Left ventricle myocardium superior (tissue), 1 donor: Measurements from ENCODE around the gene CDK16. TPM values are rescaled to one million over a fixed set of nuclear protein-coding genes. Genes with fewer than 3 reads are reported as not detected.

Source experiments
- ATAC-seq: fragments of 200-7000 bp; cut with Tn5 transposase; one replicate; pipeline ENCODE4 v1.9.1; 2020; ENCODE audit warnings: mild to moderate bottlenecking, moderate library complexity
- DNase-seq: peaks from one replicate; pipeline ENCODE4 v3.0.0-alpha.2; 2020
- intact Hi-C: fragments of 100-400 bp; cut with micrococcal nuclease; formaldehyde crosslinking; loops from one replicate; pipeline ENCODE4 v1.11.0; 2022
- total RNA-seq: library from RNA; stranded (reverse); fragmentation: NEBNext Ultra II Directional; extraction: Animal tissue kit (Norgen Biotek cat#: 25700); gene quantifications from one replicate; pipeline ENCODE4 v1.2.1, GENCODE V29; 2021
- donor health status: DM: no; HTN: yes; CAD: no; lungs with severe emphysema.

Gene CDK16
- total RNA-seq, 1 donor from 2014 or later, result 155 TPM

- ATAC-seq (no peak), DNase-seq (no peak)
- intact Hi-C loops, result no loop called here
These were observed 4.4 kb downstream of the CDK16 start for GRCh38 chrX:47222751-47223350.

DNA sequence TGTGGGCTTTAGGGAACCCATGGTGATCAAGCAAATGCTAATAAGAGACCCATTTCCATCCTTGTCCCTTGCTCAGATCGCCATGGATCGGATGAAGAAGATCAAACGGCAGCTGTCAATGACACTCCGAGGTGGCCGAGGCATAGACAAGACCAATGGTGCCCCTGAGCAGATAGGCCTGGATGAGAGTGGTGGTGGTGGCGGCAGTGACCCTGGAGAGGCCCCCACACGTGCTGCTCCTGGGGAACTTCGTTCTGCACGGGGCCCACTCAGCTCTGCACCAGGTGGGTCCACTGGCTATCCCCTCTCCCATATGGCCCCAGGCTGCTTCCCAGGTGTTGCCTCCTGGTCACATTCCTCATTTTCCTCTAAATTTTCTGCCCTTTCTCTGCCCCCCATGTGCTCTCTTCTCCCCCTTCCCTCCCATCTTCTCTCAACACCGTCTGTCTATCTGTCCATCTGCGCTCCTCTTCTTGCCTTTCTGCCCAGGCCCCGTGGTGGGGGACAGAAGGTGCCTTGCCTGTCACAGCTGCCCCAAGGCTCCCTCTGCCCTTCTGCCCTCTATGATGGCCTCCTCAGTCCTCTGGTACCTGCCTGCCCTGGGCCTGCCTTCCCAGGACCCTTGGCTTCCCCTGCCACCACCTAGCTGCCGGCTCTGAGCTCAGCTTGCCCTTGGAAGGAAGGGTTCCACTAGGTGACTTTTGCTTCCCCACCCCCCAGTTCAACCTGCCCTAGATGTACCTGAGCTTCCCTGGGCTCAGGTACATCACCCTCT, 5.2 kb downstream of the CDK16 start:
- ATAC-seq (no peak), DNase-seq (no peak)
- intact Hi-C loops, result no loop called here

GRCh38 chrX:47224266-47224895, 5.9 kb downstream of the CDK16 start:
- ATAC-seq (no peak), DNase-seq (no peak)
- intact Hi-C loops, result no loop called here

DNA sequence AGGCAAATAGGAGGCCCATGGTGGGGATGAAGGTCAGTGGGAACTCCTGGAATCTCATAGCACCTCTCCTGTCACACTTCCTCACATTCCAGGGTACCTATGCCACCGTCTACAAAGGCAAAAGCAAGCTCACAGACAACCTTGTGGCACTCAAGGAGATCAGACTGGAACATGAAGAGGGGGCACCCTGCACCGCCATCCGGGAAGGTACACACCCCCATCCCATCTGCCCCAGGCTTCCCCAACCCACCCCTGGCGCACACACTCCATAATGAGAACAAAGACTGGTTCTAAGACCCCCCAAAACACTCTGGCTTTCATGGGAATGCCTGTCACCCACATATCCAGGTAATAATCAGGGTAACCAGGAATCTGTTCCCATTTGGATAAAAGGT, 6.4 kb downstream of the CDK16 start:
- intact Hi-C loops, result no loop called here
- DNase-seq, result no peak
- no peak for ATAC-seq

DNA sequence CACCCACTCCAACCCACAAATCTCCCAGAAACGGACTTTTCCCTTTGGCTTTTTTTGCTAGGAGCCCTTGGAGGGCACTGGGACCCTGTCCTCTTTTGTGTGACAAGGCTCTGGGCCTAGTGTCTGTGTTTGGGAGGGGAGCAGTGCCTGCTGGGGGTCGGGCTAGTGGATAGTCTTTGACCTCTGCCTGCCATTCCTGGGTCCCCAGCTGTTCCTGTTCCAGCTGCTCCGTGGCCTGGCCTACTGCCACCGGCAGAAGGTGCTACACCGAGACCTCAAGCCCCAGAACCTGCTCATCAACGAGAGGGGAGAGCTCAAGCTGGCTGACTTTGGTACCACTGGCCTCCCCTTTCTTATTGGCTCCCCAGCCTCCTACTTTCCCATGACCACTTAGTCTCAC, 7.6 kb downstream of the CDK16 start:
- intact Hi-C loops, result no loop called here
- DNase-seq, result no peak
- ATAC-seq, result no peak

DNA sequence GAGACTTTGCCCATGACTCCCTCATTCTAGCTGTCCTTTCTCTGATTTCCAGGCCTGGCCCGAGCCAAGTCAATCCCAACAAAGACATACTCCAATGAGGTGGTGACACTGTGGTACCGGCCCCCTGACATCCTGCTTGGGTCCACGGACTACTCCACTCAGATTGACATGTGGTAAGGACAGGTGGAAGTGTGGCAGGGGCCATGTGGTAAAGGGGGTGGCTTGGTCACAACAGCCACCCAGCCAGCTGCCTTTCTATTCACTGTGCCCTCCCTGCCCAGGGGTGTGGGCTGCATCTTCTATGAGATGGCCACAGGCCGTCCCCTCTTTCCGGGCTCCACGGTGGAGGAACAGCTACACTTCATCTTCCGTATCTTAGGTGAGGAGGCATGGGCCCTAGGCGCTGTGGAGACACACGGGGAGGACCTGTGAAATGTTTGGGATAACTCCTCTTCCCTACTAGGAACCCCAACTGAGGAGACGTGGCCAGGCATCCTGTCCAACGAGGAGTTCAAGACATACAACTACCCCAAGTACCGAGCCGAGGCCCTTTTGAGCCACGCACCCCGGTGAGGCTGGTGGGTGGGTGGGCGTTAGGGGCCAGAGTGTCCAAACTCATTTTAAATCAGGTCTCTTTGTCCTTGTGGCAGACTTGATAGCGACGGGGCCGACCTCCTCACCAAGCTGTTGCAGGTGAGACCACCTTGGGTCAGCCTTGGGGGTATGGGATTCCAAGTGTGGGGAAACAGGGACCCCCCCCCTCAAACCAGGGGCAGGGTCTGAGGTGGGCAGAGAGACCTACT, 8.3 kb downstream of the CDK16 start:
- no peak for ATAC-seq
- intact Hi-C loops, result no loop called here
- no peak for DNase-seq

DNA sequence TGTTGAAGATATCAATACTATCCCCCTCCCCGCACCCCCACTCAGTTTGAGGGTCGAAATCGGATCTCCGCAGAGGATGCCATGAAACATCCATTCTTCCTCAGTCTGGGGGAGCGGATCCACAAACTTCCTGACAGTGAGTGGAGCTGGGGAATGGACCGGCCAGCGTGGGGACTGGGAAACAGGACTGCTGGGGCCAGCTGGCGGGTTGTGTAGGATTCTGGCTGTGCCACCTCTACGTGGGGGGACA, 8.8 kb downstream of the CDK16 start:
- DNase-seq (no peak), ATAC-seq (no peak)
- intact Hi-C loops, result no loop called here

DNA sequence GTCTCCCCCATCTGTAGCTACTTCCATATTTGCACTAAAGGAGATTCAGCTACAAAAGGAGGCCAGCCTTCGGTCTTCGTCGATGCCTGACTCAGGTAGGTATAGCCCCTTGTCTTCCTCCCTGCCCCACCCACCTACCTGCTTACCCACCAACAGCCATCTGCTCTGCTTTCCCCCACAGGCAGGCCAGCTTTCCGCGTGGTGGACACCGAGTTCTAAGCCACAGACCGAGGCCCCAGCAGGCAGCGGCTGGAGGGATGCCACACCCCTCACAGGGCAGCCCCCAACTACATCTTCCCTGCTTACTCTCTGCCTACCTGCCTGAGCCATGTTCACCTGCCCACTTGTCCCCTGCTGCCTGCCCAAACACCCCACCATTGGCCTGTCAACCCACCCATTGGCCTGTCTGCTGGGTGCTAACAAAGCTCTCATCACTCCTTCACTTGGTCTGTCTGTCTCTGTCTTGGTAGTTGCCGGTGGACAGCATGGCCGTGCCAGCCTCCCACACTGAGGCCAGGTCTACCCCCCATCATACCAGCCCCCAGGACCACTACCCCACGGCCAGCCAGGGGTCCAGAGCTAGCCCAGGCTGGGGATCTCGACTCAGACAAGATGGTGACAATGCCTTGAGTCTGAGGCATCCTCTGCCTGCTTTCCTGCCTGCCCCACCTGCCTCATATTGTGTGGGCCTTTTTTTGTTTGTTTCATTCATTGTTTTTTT, 10.2 kb downstream of the CDK16 start:
- DNase-seq (no peak), ATAC-seq (no peak)
- intact Hi-C loops, result no loop called here

DNA sequence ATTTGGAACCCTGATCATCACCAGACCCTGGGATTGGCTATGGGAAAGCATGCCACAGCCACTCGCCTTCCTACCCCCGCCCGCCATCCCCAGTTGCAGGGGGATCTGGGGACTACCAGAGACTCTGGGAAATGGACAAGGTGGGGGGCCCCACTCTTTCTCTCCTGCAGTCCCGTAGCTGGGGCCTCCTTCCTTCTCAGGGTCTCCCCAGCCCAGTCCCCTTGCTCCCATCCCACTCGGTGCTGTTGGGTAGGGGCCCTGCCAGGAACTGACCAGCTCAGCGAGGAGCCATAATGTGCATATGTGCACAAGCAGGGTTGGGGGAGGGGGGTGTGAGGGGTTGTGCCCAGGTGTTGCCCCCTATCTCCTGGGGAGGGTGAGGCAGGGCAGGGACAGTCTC, 10.9 kb downstream of the CDK16 start:
- DNase-seq, result no peak
- intact Hi-C loops, result no loop called here
- ATAC-seq, result no peak

DNA sequence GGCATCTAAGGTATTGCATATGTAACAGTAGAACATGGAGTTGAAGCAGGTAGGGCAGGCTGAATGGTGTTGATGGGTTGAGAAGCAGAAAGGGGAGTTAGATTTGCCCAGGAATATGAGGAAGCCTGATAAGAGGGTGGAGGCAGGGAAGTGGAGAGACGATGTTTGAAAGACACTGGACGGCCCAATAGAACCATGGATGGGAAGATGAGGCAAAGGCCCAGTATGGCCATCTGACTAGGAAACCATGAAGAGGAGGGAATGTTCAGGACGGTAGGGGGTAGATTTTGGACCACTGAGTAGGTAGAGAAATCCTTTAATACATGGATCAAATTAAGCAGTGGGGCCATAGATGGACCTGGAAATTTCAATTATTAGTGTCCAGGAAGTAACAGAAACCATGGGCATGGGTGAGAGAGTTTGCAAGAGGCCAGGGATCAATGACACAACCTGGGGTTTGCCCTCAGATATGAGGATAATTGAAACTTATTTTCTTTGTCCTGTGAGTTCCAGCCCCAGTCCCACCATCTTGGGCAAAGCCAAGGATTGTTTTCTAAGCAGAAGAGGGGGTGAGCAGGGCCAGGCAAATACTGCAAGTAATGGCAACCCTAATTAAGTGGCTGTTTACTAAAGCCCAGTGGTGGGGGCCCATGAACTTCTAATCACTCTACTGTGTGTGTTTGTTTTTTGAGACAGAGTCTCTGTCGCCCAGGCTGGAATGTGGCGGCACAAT, 11.8 kb downstream of the CDK16 start:
- ATAC-seq (no peak), DNase-seq (no peak)
- intact Hi-C loops, result no loop called here

DNA sequence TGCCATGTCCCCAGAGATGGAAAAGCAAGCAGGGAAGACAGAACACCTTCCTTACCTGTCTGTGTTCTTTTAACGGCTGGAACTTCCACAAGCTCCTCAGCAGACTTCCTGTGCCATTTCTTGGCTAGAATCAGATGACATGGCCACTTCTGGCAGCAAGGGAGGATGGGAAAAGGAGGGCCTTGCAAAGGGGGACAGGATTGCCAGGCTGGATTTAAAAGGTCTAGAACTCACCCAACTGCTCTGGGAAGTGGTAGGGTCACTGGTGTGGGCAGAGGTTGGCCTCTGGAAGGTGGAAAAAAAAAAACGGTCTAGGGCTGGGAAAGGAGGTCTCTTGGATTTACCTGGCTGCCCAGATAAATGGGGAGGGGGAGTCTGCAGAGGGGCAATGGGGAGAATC, 12.7 kb downstream of the CDK16 start:
- DNase-seq (no peak), ATAC-seq (no peak)
- intact Hi-C loops, result no loop called here

DNA sequence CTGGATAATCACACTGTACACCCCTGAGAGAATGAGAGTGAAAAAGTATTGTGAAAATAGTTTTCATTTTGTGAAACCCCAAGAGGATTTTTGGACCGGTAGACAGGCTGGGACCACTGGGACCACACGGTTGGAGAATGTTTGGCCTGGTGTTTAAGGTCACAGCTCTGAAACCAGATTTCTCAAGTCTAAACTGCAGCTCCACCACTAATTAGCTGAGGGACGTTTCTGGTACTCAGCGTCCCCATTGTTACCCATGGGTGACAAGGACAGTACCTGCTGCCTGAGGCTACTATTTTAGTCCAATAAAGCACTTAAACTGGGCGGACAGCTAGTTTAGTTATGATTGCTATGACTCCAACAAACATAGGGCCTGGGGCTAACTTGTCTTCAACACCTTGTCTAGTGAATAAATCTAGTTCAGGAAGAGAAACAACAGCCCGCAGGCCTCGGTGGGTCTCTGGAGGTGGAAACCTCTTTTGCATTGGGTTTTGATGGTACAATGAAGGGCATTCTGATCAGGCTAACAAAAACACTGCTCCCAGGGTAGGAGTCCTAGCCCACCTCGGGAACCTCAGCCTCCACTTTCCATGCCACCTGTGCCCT, 13.8 kb downstream of the CDK16 start:
- intact Hi-C loops, result no loop called here
- DNase-seq (no peak), ATAC-seq (no peak)

GRCh38 chrX:47232803-47233332, 14.4 kb downstream of the CDK16 start, which contains the start of gene USP11:
TSS of gene USP11 (plus strand) at chrX:47233009. CDS start at chrX:47233044, 35 bp downstream.
- DNase-seq, result no peak

DNA sequence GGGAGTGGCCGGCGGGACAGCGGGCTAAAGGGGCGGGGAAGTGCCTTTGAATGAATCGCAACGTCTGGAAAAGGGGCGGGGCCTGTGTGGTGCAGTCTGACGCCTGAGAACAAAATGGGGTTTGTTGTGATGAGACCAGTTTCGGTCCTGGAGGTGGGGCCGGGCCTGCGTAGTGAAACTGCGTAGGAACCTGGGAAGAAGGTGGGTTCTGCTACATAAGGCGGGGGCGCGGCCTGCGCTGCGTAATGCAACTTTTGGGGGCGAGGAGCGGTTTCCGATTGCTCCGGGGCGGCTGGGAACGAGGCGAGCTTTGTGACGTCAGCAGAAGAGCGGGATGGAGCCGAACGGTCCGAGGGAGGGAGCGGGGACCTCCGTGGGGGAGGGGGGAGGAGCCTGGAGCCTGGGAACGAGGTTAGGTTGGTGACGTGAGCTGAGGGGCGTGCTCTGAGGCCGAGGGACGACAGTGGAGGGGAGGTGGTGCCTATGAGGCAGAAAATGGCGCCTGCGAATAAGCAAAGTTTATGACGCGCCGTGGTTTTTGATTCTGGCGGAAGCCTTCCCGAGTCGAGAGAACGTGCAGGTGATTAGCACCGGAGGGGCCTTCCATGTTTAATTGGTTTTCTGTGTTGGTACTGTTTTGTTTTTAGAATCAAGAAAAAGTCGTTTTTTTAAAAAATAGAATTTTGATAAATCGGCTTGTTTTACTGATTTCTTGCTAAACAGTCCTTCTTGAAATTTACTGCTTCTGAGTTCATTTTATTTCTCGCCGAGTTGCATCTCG, 15.0 kb downstream of the CDK16 start:
- intact Hi-C loops, result no loop called here
- peak; percentile 95 for ATAC-seq
- peak; percentile 95 for DNase-seq

More at GRCh38 chrX:47232803-47233332, 14.4 kb downstream of the CDK16 start, which contains the start of gene USP11:
- ATAC-seq, result peak; percentile 33
- intact Hi-C loops, result no loop called here

DNA sequence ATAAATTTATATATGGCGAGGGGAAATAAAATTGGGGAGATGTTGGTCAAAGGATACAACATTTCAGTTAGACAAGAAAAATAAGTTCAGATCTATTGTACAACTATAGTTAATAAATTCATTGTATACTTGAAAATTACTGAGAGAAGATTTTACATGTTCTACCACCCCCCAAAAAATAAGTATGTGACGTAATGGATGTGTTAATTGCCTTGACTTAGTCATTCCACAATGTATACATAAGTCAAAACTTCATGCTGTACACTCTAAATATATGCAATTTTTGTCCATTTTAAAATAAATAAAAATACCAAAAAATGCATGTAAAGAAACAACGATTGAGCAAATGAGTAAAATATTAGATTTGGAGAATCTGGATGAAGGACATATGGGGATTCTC, 16.1 kb downstream of the CDK16 start:
- intact Hi-C loops, result no loop called here
- DNase-seq, result no peak

DNA sequence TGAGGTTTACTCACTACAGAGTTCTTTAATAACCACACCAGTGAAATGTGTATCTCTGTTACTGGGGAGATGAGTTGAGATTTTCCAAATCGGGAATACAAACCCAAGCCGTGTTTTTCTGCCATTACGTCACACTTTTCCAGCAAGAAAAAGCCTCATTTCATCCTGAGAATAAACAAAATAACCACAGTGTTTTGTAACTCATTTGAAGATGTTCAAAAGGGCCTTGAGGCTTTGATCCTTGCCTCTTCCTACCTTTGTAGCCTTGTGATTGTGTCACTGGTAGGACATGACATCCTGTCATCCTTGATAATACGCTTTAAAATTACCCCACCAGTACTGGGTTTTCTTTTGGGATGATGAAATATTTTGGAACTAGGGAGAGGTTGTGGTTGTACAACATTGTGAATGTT, 17.2 kb downstream of the CDK16 start:
- intact Hi-C loops, result no loop called here
- DNase-seq, result no peak
- no peak for ATAC-seq

More for the DNA sequence above, 16.1 kb downstream of the CDK16 start:
- ATAC-seq, result no peak

- intact Hi-C loops, result no loop called here
These were observed 20.7 kb downstream of the CDK16 start for GRCh38 chrX:47239199-47239598.

More at GRCh38 chrX:47239199-47239598, 20.7 kb downstream of the CDK16 start:
- ATAC-seq, result no peak
- no peak for DNase-seq
